HG02840 (cell line): ENCODE data around the gene SLC16A7.

Experiments used
- ATAC-seq: cut with Tn5 transposase; IDR thresholded peaks from one replicate; pipeline ENCODE4 v1.9.1; 2021; ENCODE audit warnings: mild to moderate bottlenecking, moderate library complexity, moderate number of reproducible peaks; ENCODE audit not compliant: unreplicated experiment, low FRiP score

The SLC16A7 gene

GRCh38 chr12:59823567-59823966 is 227.7 kb downstream of the SLC16A7 start:
- ATAC-seq: no peak

- ATAC-seq: no peak
Observed at GRCh38 chr12:59827767-59828166, 231.9 kb downstream of the SLC16A7 start.

GRCh38 chr12:59828521-59828920 is 232.7 kb downstream of the SLC16A7 start:
- ATAC-seq: no peak

GRCh38 chr12:59833408-59833807 is 237.6 kb downstream of the SLC16A7 start:
- no peak for ATAC-seq

GRCh38 chr12:59834659-59835474 is 239.0 kb downstream of the SLC16A7 start:
- ATAC-seq: no peak
